ENCODE measurements around the gene PARP16.
"Not testable (repeated sequence)": the region's sequence is repeated elsewhere in the genome, so short reads cannot be mapped to it uniquely, and the experiment has no call there.

The PARP16 gene

GRCh38 chr15:65231306-65231705 is 55.4 kb downstream of the PARP16 start:
- DNase-seq = no peak

GRCh38 chr15:65226901-65227300 is 59.8 kb downstream of the PARP16 start:
- DNase-seq = not testable (repeated sequence)

- DNase-seq = no peak
These were observed 60.5 kb downstream of the PARP16 start for GRCh38 chr15:65226221-65226620.

GRCh38 chr15:65223996-65224395 is 62.7 kb downstream of the PARP16 start:
- DNase-seq = no peak

- DNase-seq = no peak
These were observed 63.8 kb downstream of the PARP16 start for GRCh38 chr15:65222891-65223290.

- DNase-seq = no peak
These were observed 65.0 kb downstream of the PARP16 start for GRCh38 chr15:65221697-65222096.

- no peak for DNase-seq
These were observed 67.5 kb downstream of the PARP16 start for GRCh38 chr15:65219137-65219536.

GRCh38 chr15:65217526-65218482 is 68.9 kb downstream of the PARP16 start:
- no peak for DNase-seq

GRCh38 chr15:65215496-65215895 is 71.2 kb downstream of the PARP16 start:
- no peak for DNase-seq

- DNase-seq = no peak
These were observed 72.7 kb downstream of the PARP16 start for GRCh38 chr15:65214010-65214409.

- no peak for DNase-seq
These were observed 73.4 kb downstream of the PARP16 start for GRCh38 chr15:65213241-65213640.

- DNase-seq = no peak
These were observed 74.6 kb downstream of the PARP16 start for GRCh38 chr15:65212097-65212496.

- DNase-seq = peak; percentile 82
These were observed 75.2 kb downstream of the PARP16 start for GRCh38 chr15:65211482-65211982.

GRCh38 chr15:65210770-65211481 is 75.8 kb downstream of the PARP16 start, which contains the start of gene CILP:
CILP (minus strand) TSS chr15:65211473; CDS start chr15:65209755, 1,718 bp downstream.
- DNase-seq = peak; percentile 49

- peak; percentile 72 for DNase-seq
These were observed 76.7 kb downstream of the PARP16 start for GRCh38 chr15:65209701-65210643.

GRCh38 chr15:65208647-65209046 is 78.0 kb downstream of the PARP16 start:
- no peak for DNase-seq

All from left hindlimb (tissue), 1 donor.